Stimulated activated CD8-positive, alpha-beta memory T cell treated with anti-CD3 and anti-CD28 coated beads, Interleukin-12 subunit alpha, Interleukin-12 subunit beta, amount 100 ng/mL, for 4 hours (primary cell): ENCODE data around the gene MRPL46.
A peak's percentile ranks its signal among the peaks of the same experiment; 100 is the strongest.
"Not testable (repeated sequence)": the region's sequence is repeated elsewhere in the genome, so short reads cannot be mapped to it uniquely, and the experiment has no call there.

ENCODE experiments used
- DNase-seq: peaks from one replicate; pipeline ENCODE4 v3.0.0-alpha.2; 2020; ENCODE audit warnings: low read depth

The MRPL46 gene

GRCh38 chr15:88477904-88478303 is 10.7 kb upstream of the MRPL46 start:
- no peak for DNase-seq

- no peak for DNase-seq
Measured at GRCh38 chr15:88477126-88477525, 9.9 kb upstream of the MRPL46 start.

GRCh38 chr15:88476635-88477060 is 9.5 kb upstream of the MRPL46 start:
- no peak for DNase-seq

- DNase-seq: not testable (repeated sequence)
Measured at GRCh38 chr15:88473661-88474293, 6.6 kb upstream of the MRPL46 start.

- DNase-seq: no peak
Measured at GRCh38 chr15:88472225-88472624, 5.0 kb upstream of the MRPL46 start.

GRCh38 chr15:88470625-88471372 is 3.6 kb upstream of the MRPL46 start:
- no peak for DNase-seq

- DNase-seq: no peak
Measured at GRCh38 chr15:88469321-88469720, 2.1 kb upstream of the MRPL46 start.

GRCh38 chr15:88468721-88469120 is 1.5 kb upstream of the MRPL46 start:
- not testable (repeated sequence) for DNase-seq

GRCh38 chr15:88467935-88468528 is 844 bp upstream of the MRPL46 start:
- peak; percentile 1 for DNase-seq

GRCh38 chr15:88465633-88466224 is 1.5 kb downstream of the MRPL46 start:
- no peak for DNase-seq

- DNase-seq: no peak
Measured at GRCh38 chr15:88463870-88464532, 3.2 kb downstream of the MRPL46 start.

- no peak for DNase-seq
Measured at GRCh38 chr15:88456733-88457132, 10.5 kb downstream of the MRPL46 start.

- no peak for DNase-seq
Measured at GRCh38 chr15:88454867-88455810, 12.0 kb downstream of the MRPL46 start.

GRCh38 chr15:88454236-88454635 is 13.0 kb downstream of the MRPL46 start:
- DNase-seq: no peak

GRCh38 chr15:88453651-88454050 is 13.5 kb downstream of the MRPL46 start:
- no peak for DNase-seq

GRCh38 chr15:88450125-88450798 is 16.9 kb downstream of the MRPL46 start:
- DNase-seq: peak; percentile 6

- no peak for DNase-seq
Measured at GRCh38 chr15:88449581-88449980, 17.6 kb downstream of the MRPL46 start.

- DNase-seq: no peak
Measured at GRCh38 chr15:88448991-88449461, 18.2 kb downstream of the MRPL46 start.

GRCh38 chr15:88447741-88448140 is 19.4 kb downstream of the MRPL46 start:
- no peak for DNase-seq

- no peak for DNase-seq
Measured at GRCh38 chr15:88447206-88447605, 20.0 kb downstream of the MRPL46 start.
